ENCODE results near the gene SNX19.

DNA sequence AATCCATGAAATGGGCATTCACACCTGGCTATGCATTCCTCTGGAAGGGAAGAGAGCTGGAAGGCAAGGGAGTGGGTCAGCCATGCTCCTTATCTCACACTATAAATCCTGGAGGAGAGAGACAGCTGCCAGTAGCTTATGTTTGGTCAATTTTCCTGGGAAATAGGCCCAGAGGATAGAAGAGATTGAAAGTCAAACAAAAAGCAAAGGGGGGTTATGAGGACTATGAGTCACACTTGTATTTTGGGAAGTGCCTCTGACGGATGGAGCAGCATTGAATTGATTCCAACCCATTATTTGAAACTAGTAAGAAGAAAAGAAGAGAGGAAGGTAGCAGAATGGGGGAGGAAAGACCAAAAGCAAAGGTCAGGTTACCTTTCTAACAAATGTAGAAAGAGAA is 25.0 kb downstream of the SNX19 start:
- TF ChIP-seq CTCF (IDR thresholded peaks at IDR 0.05) (no peak), ZFX (IDR thresholded peaks at IDR 0.05; ENCODE audit: borderline replicate concordance) (no peak)
